KMS-11 (cell line): ENCODE results near the gene BCAR3.

Experiments used
- H2AFZ ChIP-seq: fragments of 200-600 bp; sonication (generic); 2 replicates; pipeline ENCODE4 v1.6.1; 2016; ENCODE audit warnings: antibody characterized with exemption, mixed run types, low read depth
- H3K27ac ChIP-seq: fragments of 200-600 bp; sonication (generic); 2 replicates; pipeline ENCODE4 v1.6.1; 2016; ENCODE audit warnings: mild to moderate bottlenecking, mixed run types
- H3K27me3 ChIP-seq: fragments of 200-600 bp; sonication (generic); 2 replicates; pipeline ENCODE4 v1.6.1; 2017; ENCODE audit warnings: mild to moderate bottlenecking, low read depth, mixed run types, moderate library complexity; ENCODE audit not compliant: insufficient read depth
- H3K36me3 ChIP-seq: fragments of 200-600 bp; sonication (generic); 2 replicates; pipeline ENCODE4 v1.6.1; 2017; ENCODE audit warnings: mild to moderate bottlenecking, mixed run types; ENCODE audit not compliant: insufficient read depth
- H3K4me1 ChIP-seq: fragments of 200-600 bp; sonication (generic); 2 replicates; pipeline ENCODE4 v1.6.1; 2016; ENCODE audit warnings: mild to moderate bottlenecking, low read depth, mixed run types; ENCODE audit not compliant: poor library complexity, severe bottlenecking
- H3K4me2 ChIP-seq: fragments of 200-600 bp; sonication (generic); 2 replicates; pipeline ENCODE4 v1.7.0; 2016; ENCODE audit warnings: mild to moderate bottlenecking, mixed run types
- H3K4me3 ChIP-seq: fragments of 200-600 bp; sonication (generic); IDR thresholded peaks from 2 replicates; pipeline ENCODE4 v1.6.1; 2017; ENCODE audit warnings: low read depth, low read length, mixed read lengths; ENCODE audit not compliant: insufficient read depth
- H3K79me2 ChIP-seq: fragments of 200-600 bp; sonication (generic); 2 replicates; pipeline ENCODE4 v1.6.1; 2016; ENCODE audit warnings: low read depth, mixed run types; ENCODE audit not compliant: insufficient read depth
- H3K9ac ChIP-seq: fragments of 200-600 bp; sonication (generic); 2 replicates; pipeline ENCODE4 v1.6.1; 2016; ENCODE audit warnings: mild to moderate bottlenecking, mixed run types
- H4K20me1 ChIP-seq: fragments of 200-600 bp; sonication (generic); 2 replicates; pipeline ENCODE4 v1.6.1; 2016; ENCODE audit warnings: mild to moderate bottlenecking, mixed run types; ENCODE audit not compliant: insufficient read depth
- TF ChIP-seq, protein P1 (sequence below): fragments of 200-600 bp; sonication (generic); conservative IDR thresholded peaks from 2 replicates; pipeline ENCODE4 v1.6.1; 2017; ENCODE audit warnings: low read depth, mild to moderate bottlenecking, antibody characterized with exemption, low read length, moderate library complexity, mixed read lengths

The BCAR3 gene

DNA sequence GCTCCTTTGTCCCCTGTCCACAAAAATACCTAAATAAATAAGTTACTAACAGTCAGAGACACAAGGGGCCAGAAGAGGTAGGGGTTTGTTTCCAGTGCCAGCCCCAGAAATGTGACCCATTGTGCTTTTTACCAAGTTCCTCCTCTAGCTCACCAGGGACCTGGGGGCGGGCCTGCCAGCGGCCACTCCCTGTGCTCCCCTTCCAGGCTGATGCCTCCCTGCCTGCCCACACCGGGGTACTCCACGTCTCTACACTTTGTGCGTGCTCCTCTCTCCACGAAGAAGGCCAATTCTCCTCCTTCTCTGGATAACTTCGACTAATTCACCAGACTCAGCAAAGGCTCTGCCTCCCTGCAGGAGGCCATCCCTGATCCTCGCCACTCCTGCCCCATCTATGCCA is 72.1 kb downstream of the BCAR3 start:
- no peaks in the 10 kb centered on the region for H3K36me3 ChIP-seq
- H3K4me2 ChIP-seq = no peak overlapping the region
- H3K27me3 ChIP-seq = no peaks in the 10 kb centered on the region
- no peaks in the 10 kb centered on the region for H4K20me1 ChIP-seq
- no peak overlapping the region for H3K9ac ChIP-seq
- no peak overlapping the region for H3K4me3 ChIP-seq
- H3K4me1 ChIP-seq = no peaks in the 10 kb centered on the region
- H2AFZ ChIP-seq = no peak overlapping the region
- TF ChIP-seq, protein P1, sequence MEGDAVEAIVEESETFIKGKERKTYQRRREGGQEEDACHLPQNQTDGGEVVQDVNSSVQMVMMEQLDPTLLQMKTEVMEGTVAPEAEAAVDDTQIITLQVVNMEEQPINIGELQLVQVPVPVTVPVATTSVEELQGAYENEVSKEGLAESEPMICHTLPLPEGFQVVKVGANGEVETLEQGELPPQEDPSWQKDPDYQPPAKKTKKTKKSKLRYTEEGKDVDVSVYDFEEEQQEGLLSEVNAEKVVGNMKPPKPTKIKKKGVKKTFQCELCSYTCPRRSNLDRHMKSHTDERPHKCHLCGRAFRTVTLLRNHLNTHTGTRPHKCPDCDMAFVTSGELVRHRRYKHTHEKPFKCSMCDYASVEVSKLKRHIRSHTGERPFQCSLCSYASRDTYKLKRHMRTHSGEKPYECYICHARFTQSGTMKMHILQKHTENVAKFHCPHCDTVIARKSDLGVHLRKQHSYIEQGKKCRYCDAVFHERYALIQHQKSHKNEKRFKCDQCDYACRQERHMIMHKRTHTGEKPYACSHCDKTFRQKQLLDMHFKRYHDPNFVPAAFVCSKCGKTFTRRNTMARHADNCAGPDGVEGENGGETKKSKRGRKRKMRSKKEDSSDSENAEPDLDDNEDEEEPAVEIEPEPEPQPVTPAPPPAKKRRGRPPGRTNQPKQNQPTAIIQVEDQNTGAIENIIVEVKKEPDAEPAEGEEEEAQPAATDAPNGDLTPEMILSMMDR = no peak
- H3K27ac ChIP-seq = no peak overlapping the region
- no peaks in the 10 kb centered on the region for H3K79me2 ChIP-seq

DNA sequence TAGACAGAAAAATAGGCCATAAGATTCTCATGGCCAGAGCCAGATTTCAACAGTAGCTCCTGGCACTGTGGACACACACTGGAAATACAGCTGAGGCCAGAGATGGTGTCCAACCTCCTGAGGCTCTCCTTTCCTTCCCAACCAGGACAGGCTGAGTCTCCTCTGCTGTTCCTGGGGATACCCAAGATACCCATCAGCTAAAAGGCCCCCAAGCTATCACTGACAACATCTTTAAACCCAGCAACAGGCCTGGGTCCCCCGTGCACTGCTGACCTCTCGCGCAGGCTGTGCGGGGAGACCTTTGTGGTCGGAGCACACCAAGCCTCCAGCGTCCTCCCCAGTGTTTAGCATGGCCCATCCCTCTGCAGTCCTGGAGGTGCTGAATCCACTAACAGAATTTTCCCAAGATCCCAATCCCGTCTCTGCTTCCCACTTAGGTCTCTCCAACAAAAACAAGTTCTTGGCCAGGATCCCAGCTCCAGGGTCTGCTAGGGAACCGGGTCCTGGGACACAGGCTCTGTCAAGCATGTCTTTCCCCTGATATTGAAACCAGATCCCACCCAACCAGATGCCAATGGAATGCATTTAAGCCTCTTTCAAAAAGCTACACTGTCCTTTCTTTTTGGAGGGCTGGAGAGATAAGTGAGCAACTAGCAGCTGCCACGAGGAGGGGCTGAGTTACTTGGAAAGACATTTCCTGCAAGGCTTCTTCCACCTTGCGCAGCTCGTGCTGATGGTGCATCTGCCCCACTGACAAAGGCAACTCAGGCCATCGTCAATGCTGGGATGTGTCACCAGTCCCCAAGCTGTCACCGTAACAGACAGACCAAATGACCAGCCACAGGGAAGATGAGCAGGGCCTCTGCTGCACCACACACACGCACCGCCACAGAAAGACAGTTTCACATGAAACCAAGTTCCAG is 73.2 kb downstream of the BCAR3 start:
- Histone ChIP-seq H3K27ac (no peak overlapping the region), H3K4me2 (no peak overlapping the region), H3K4me3 (no peak overlapping the region), H4K20me1 (no peaks in the 10 kb centered on the region), H3K36me3 (no peaks in the 10 kb centered on the region), H3K4me1 (no peaks in the 10 kb centered on the region), H3K27me3 (no peaks in the 10 kb centered on the region), H3K79me2 (no peaks in the 10 kb centered on the region), H2AFZ (no peak overlapping the region), H3K9ac (no peak overlapping the region)
- TF ChIP-seq, protein P1 = no peak

DNA sequence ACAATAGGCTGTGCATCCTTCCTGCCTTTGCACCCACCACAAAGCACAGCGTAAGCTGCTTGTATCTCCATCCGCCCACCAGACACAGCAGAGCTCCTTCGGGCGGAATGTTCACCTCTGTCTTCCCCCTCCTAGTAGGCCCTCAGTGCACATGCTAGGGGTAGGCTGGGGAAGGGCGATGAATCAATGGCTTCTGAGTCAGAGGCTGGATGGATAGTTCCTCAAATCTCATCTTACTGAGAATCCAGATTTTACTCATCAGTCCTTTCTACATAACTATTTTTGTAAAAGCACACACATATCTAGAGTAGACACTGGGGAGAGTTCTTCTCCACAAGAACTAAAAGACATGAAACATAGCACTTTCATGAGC is 73.8 kb downstream of the BCAR3 start:
- Histone ChIP-seq H3K79me2 (no peaks in the 10 kb centered on the region), H3K9ac (no peak overlapping the region), H2AFZ (no peak overlapping the region), H3K4me3 (no peak overlapping the region), H3K36me3 (no peaks in the 10 kb centered on the region), H3K4me1 (no peaks in the 10 kb centered on the region), H3K27me3 (no peaks in the 10 kb centered on the region), H3K27ac (no peak overlapping the region), H3K4me2 (no peak overlapping the region), H4K20me1 (no peaks in the 10 kb centered on the region)
- TF ChIP-seq, protein P1 = no peak

DNA sequence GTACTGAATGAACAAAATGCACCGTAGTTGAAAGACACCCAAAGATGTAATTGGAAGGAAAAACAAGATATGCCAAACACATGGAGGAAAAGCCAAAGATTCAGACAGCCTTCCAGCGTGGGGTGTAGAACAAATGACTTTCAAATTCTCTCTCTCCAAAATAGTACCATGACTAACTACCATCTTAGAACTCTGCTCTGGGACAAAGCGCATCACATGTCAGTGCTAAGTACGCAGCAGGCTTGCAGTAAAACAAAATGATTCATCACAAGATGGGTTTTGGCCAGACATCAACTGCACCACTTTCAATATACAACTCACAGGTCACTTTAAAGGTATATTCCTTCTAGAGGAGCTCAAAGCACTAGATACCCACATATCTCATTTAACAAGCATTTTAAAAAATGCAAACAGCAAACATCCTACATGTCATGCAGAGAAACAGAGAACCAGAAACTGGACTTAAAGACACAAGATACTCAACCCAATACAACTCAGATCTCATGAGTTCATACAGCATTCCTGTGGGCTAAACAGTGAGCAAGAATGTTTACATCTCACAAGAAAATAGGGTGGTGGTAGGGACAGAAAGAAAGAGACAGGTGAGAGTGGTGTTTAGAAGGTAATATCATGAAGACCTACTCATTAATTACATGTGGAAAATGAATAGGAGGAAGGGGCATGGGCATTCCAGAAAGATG is 75.7 kb downstream of the BCAR3 start:
- Histone ChIP-seq H4K20me1 (no peaks in the 10 kb centered on the region), H3K27me3 (no peaks in the 10 kb centered on the region), H2AFZ (no peak overlapping the region), H3K79me2 (no peaks in the 10 kb centered on the region), H3K9ac (no peak overlapping the region), H3K4me2 (no peak overlapping the region), H3K36me3 (no peaks in the 10 kb centered on the region), H3K27ac (no peak overlapping the region), H3K4me3 (no peak overlapping the region), H3K4me1 (no peaks in the 10 kb centered on the region)
- TF ChIP-seq, protein P1 = no peak
